ENCODE measurements around the gene CSNK1G3. TPM values are rescaled to one million over a fixed set of nuclear protein-coding genes. Genes with fewer than 3 reads are reported as not detected.

The CSNK1G3 gene
- total RNA-seq, 1 experiment from 2014 or later = 55.7 TPM

DNA sequence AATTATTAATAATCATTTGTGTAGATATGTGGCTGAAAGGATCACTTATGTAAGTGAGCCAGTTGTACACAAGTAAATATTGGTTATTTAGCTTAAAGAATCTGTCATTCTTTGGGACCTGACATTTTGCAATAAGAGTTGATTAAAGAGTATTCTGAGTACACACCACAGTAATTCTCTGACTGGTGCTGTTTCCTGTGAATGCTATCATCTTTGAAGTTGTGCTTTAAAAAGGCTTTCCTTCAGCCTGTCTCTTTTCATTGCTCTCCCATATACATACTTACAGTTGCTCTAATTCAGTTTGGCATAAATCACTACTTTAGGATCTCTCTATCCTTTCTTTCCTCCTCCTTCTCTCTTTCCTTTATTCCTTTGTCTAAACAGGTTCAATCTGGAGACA lies 8.7 kb upstream of the CSNK1G3 start:
- no peaks in the 10 kb centered on the region for H3K9me3 ChIP-seq
- no peaks in the 10 kb centered on the region for H3K36me3 ChIP-seq

DNA sequence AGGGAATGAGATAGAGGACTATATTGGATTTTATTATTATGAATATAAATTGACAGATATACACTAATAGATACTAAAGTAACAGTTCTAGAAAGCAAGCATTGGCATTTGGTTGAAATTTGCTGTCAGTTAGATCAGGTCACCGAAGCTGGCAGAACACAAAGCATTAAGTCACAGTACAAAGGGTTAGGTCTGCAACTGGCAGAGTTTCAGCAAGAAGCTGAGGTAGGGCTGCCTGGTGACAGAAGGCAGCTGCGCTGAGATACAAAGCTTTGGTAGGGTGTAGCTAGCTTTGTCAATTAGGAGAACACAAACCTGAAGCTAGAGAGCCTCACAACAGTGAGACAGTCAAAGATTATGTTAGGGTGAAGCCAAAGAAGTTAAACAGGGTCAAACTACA lies 6.3 kb upstream of the CSNK1G3 start:
- H3K9me3 ChIP-seq = no peaks in the 10 kb centered on the region
- no peaks in the 10 kb centered on the region for H3K36me3 ChIP-seq
- H3K27me3 ChIP-seq = peaks cover 2% of the 10 kb centered on the region; the same call in 1 of the 2 replicates
- H3K4me3 ChIP-seq = no peak overlapping the region
- DNase-seq = no peak

More for the DNA sequence above, 8.7 kb upstream of the CSNK1G3 start:
- no peak for DNase-seq
- Histone ChIP-seq H3K27me3 (peaks cover 2% of the 10 kb centered on the region; the same call in 1 of the 2 replicates), H3K4me3 (no peak overlapping the region)

DNA sequence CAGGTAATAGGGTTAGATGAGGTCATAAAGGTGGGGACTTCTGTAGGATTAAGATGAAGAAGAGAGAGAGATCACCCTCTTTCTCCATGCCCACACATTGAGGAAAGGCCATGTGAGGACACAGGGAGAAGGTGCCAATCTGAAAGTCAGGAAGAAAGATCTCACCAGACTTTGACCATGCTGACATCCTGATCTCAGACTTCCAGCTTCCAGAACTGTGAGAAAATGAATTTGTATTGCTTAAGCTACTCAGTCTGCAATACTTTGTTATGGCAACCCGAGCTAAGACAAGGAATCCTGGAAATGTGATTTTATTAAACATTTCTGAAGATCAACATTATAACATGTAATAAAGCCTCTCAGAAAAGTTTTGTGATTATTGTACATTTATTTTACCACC lies 3.5 kb upstream of the CSNK1G3 start:
- Histone ChIP-seq H3K27me3 (peaks cover 2% of the 10 kb centered on the region; the same call in 1 of the 2 replicates), H3K9me3 (no peaks in the 10 kb centered on the region), H3K36me3 (no peaks in the 10 kb centered on the region), H3K4me3 (no peak overlapping the region)
- no peak for DNase-seq

DNA sequence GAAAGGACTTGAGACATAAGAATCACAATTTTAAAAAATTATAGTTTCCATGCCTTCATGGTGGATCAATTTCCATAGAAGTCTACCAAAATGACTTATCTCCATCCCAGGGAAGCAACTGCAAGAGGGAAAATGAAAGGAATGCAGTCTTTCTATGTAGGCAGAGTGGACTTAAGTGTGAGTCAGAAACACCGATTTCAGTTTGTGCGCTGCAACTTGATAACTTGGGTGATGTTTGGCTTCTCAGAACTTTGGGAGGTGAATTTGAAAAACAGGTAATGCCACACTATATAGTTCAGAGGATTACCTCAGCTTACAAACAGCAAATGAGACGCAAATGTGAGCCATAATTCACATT lies 708 bp upstream of the CSNK1G3 start:
- Histone ChIP-seq H3K4me3 (peak overlapping the region; percentile 83), H3K27me3 (no peaks in the 10 kb centered on the region), H3K9me3 (no peaks in the 10 kb centered on the region), H3K36me3 (no peaks in the 10 kb centered on the region)
- DNase-seq = no peak

DNA sequence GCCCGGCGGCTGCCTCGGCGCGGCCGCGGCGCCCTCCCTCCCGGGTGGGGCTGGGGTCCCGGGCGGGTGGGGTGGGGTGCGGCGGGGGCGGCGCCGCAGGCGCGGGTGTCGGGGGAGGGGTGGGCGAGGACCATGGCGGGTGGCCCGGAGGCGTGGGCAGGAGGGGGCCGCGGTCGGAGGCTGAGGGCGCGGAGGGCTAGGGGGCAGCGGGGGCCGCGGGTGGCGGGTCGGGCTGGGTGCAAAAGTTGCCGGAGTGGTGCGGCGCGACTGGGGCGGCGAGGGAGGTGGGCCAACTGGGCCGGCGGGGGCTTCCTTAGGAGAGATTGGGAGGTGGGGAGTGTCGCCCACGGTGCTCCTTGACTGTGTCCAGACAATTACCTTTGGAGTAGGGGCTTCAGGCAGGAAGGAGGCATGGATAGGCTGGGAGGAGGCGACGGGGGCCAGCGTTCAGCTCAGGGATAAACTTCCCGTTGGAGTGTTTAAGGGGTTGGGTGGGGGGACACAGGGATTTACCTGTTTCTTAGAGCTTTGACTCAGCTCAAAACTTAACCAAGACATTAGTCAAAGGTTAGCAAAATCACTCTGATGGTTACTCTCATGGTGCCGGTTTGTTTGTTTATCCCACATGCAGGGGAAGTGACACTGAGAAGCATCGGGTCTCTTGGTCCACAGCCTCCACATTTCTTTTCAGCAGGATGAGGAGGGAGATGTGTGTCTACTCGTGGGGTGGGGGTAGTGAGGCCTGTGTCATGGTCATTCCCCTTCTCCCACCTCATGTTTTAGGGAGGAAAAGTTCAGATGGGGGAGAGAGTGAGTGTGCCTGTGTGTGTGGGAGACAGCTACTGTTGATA lies 859 bp downstream of the CSNK1G3 start:
- H3K9me3 ChIP-seq = no peaks in the 10 kb centered on the region
- peak; percentile 51 for DNase-seq
- H3K4me3 ChIP-seq = peak overlapping the region; percentile 83
- no peaks in the 10 kb centered on the region for H3K36me3 ChIP-seq
- H3K27me3 ChIP-seq = no peaks in the 10 kb centered on the region

DNA sequence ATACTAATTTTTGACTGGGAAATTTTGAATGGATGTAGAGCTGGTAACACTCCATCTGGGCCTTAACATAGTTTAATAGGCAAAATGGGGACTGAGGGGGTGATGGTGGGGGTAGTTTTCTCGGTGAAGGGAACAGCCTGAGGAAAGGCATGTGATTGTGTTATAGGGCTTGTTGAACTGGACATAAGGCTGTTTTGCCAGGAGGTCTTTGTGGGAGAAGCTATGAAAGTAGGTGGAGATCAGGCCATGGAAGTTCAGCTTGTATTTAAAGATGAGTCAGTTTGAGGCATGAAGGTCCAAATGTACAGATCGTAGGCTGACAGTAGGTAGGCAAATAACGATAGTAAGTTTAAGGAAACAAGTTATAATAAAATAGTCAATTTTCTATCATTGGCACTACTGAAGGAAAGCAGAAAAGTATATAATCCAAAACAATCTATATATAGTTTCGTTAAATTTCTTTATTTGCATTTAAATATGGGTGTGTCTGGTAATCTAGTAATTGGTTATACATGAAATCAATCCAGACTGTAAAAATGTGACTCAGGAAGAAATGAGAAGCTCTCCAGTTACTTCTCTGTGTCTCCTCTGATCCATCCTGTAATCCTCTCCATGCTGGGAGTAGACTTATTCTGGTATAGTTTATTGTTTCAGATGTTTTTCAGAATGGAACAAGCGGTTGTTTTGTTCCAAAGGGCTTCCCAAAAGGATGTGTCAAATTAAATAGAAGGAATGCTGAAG lies 2.8 kb downstream of the CSNK1G3 start:
- Histone ChIP-seq H3K27me3 (no peaks in the 10 kb centered on the region), H3K4me3 (peak overlapping the region; percentile 10; the same call in 1 of the 2 replicates), H3K36me3 (no peaks in the 10 kb centered on the region), H3K9me3 (no peaks in the 10 kb centered on the region)
- DNase-seq = no peak

DNA sequence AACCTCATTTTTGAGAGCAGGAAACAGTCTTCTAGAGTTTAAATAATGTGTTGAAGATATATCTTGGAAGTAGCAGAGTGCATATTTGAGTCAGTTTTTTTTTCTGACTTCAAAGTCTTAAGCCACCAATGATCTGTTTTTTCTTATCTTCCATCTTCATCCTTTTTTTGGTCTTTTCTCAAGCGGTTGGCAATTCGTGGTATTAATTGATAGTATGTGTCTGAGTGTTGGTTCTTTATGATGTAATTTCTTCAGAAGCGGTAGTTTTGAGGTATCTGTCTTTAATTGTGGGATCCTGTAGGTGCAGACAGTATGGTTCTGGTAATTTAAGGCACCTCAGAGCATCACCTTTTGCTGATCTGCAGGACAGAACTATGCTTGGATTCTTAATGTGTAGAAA lies 3.9 kb downstream of the CSNK1G3 start:
- no peak for DNase-seq
- Histone ChIP-seq H3K9me3 (no peaks in the 10 kb centered on the region), H3K36me3 (no peaks in the 10 kb centered on the region), H3K27me3 (no peaks in the 10 kb centered on the region), H3K4me3 (no peak overlapping the region)

DNA sequence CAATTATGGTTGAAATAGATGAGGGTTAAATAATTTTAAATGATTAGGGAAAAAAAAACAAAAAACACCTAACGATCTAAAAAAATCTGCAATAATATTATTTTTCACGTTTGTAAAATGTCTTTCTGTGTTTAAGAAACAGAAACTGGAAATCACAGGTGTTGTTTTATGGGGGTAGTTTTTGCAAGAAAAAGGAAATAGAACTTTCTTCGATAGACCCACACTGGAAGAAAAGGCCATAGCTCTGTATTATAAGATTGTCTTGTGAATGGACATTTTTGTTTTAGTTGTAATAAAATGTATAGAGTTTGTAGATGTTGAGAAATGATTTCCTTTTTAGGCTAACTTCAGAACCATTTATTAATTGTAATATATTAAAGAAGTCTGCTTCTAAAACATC lies 5.5 kb downstream of the CSNK1G3 start:
- H3K36me3 ChIP-seq = no peaks in the 10 kb centered on the region
- no peaks in the 10 kb centered on the region for H3K27me3 ChIP-seq
- DNase-seq = no peak
- no peak overlapping the region for H3K4me3 ChIP-seq
- H3K9me3 ChIP-seq = no peaks in the 10 kb centered on the region

DNA sequence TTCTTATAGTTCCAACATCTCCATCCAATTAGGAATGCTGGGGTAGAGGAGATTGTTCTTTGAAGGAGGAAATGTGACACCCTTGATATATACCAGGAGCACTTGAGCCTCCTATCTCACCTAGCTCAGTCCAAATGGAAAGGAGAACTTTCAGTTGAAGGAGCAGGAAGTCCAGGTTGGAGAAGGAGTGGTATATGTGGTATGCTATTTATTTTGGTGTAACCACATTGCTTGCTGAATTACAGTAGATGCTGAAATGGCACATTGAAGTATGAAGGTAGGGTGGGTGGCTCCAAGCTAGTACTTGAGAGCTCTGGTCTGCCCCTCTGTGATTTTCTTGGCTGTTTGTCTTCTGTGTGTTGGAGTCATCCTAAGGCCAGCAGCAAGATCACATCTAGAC lies 6.1 kb downstream of the CSNK1G3 start:
- H3K4me3 ChIP-seq = no peak overlapping the region
- no peaks in the 10 kb centered on the region for H3K9me3 ChIP-seq
- no peaks in the 10 kb centered on the region for H3K27me3 ChIP-seq
- no peak for DNase-seq
- H3K36me3 ChIP-seq = no peaks in the 10 kb centered on the region

DNA sequence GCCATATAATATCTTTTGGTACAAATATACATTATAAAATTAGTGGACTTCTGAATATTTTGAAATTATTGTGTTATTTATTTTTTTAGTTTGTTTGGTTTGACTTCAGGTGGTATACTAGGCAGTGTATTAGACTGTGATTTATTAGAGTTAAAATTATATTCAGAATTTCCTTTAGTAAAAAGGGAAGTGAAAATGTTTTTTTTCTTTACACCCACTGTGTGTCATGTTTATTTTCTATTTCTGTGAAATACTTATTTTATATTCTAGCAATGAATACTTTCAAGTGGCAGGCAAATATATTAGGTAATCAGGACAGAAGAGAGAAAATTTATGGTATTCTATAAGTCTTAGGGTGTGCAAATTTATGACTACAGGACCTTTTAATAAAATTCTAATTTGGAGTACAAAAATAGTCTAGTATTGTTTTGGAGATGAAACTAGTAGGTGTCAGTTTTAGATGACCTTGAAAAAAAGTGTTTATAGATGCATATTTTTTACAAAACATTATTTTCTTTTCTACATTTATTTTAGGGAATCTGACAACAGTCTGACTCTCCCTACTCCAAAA lies 8.8 kb downstream of the CSNK1G3 start:
- no peak for DNase-seq
- no peaks in the 10 kb centered on the region for H3K36me3 ChIP-seq

DNA sequence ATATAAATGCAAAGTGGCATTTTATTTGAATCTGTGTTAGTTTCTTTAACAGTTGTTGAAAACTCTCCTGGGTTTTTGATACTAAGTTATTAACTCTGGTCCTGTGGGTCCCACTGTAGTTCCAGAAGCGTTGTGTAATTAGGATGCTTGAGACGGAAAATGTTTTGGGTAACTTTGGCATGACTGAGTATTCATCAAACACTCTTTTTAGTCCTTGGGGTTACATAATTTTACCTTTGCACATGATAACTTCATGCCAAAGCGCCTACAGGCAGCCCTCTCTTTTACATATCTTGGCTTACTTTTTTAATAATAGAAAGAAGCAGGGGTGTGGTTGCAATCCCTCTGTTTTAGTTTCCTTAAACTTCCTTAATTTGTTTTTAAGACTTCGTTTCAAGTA lies 12.2 kb downstream of the CSNK1G3 start:
- Histone ChIP-seq H3K36me3 (no peaks in the 10 kb centered on the region), H3K27me3 (no peaks in the 10 kb centered on the region), H3K4me3 (no peak overlapping the region), H3K9me3 (no peaks in the 10 kb centered on the region)
- no peak for DNase-seq

More for the DNA sequence above, 8.8 kb downstream of the CSNK1G3 start:
- no peaks in the 10 kb centered on the region for H3K27me3 ChIP-seq
- H3K9me3 ChIP-seq = no peaks in the 10 kb centered on the region
- no peak overlapping the region for H3K4me3 ChIP-seq

DNA sequence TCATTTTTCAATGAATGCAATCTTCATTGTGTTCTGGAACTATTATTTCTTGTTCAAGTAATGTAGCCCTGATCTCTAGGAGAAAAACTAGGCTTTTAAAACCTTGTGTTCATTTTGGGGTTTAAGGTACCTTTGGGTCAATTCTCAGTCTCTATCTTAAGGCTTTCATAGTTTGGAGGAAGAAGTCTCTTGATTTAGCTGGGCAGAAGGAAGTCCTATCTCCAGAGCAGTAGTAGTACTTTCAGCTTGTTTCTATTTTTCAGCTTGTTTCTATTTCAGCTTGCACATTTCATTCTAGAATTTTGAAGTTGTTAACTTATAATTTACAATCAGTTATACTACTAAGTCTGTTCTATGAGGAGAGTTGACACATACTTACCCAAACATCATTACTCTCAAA lies 15.2 kb downstream of the CSNK1G3 start:
- H3K36me3 ChIP-seq = no peaks in the 10 kb centered on the region
- no peak for DNase-seq
- H3K4me3 ChIP-seq = no peak overlapping the region
- no peaks in the 10 kb centered on the region for H3K9me3 ChIP-seq
- no peaks in the 10 kb centered on the region for H3K27me3 ChIP-seq

DNA sequence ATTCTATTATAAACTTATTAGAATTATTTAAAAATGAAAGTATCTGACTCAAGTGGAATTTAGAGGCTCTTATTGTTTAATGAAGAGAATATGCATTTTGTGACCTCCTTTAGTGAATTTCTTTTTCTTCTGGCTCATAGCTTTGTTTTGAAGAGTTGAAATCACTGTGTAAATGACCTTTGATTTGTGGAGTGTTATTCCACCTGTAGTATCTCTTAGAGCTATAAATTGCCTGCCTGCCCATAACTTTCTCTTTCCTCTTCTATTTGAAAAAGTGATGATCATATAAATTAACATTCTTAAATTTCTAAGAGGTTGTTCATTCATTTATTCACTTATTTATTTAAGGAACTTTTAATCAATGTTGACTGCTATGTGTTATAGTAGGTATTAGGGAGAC lies 16.1 kb downstream of the CSNK1G3 start:
- H3K36me3 ChIP-seq = no peaks in the 10 kb centered on the region
- no peak for DNase-seq
- H3K4me3 ChIP-seq = no peak overlapping the region

DNA sequence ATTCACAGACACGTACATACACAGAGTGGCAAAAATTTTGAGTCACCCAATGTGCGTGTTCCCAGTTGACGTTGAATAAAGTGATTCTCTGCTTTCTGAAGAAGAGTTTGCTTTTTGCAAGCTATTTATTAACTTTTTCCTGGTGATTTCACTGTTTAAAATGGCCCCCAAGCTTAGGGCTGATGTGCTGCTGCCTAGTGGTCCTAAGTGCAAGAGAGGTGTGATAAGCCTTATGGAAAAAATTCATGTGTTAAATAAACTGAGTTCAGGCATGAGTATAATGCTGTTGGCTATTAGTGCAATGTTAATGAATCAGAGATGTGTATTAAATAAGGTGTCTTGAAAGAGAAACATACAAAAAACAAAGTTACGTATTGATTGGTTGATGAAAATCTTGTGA lies 16.9 kb downstream of the CSNK1G3 start:
- DNase-seq = no peak
- H3K4me3 ChIP-seq = no peak overlapping the region
- H3K27me3 ChIP-seq = no peaks in the 10 kb centered on the region
- no peaks in the 10 kb centered on the region for H3K36me3 ChIP-seq
- no peaks in the 10 kb centered on the region for H3K9me3 ChIP-seq

More for the DNA sequence above, 16.1 kb downstream of the CSNK1G3 start:
- Histone ChIP-seq H3K27me3 (no peaks in the 10 kb centered on the region), H3K9me3 (no peaks in the 10 kb centered on the region)

DNA sequence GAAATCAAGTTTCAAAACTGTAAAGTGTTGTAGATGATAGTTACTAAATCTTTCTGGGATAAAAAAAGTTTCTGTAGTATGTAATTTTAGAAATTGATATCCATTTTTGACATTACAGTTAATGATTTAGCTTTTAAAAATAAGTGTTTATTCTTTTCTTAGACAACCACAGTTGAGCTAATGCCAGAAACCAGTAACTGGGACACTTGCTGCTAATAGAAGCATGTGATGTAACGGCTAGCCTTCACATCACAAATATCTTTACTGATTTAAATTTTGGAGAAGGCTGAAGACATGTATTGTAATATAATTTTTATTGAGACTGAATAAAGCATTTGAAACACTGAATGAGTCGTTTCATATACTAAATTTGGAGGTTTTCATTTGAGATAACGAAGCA lies 18.8 kb downstream of the CSNK1G3 start:
- no peak for DNase-seq
- no peak overlapping the region for H3K4me3 ChIP-seq
- no peaks in the 10 kb centered on the region for H3K9me3 ChIP-seq
- H3K36me3 ChIP-seq = no peaks in the 10 kb centered on the region
- H3K27me3 ChIP-seq = no peaks in the 10 kb centered on the region

DNA sequence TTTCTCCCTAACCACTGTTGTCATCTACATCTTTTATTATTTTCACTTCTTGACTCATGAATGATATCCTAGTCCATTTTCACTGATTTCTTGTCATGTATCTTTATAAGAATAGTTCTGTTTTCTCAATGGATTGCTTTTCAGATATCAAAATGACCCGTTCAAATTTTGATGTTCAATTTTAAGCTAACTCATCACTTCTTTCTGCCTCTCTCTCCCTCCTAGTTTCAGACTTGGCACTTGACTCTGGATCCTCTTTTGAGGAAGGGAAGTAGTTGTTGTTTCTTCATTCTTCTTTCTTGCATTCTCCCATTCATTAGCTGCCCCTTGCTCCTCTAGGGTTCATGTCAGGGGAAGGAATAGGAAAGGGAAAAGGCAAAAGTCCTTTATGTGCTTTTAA lies 23.7 kb downstream of the CSNK1G3 start:
- no peaks in the 10 kb centered on the region for H3K36me3 ChIP-seq
- H3K9me3 ChIP-seq = no peaks in the 10 kb centered on the region
- no peak for DNase-seq
- no peaks in the 10 kb centered on the region for H3K27me3 ChIP-seq
- H3K4me3 ChIP-seq = no peak overlapping the region

DNA sequence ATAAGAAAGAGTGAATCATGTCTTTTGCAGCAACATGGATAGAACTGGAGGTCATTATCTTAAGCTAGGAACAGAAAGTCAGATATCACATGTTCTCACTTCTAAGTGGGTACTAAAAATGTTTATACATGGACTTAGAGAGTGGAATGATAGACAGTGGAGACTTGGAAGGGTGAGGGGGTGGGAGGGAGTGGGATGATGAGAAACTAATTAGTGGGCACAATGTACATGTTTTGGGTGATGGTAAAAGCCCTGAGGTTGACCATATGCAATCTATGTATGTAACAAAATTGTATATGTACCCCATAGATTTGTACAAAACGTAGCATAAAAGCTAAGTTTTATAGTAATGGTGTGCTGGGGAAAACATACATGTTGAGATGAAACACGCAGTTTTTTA lies 25.3 kb downstream of the CSNK1G3 start:
- DNase-seq = no peak
- Histone ChIP-seq H3K36me3 (no peaks in the 10 kb centered on the region), H3K27me3 (no peaks in the 10 kb centered on the region)

More for the DNA sequence above, 25.3 kb downstream of the CSNK1G3 start:
- Histone ChIP-seq H3K4me3 (no peak overlapping the region), H3K9me3 (no peaks in the 10 kb centered on the region)

Data from MG63 (cell line).